B cell (primary cell): ENCODE data around the gene ZNF592. TPM values are rescaled to one million over a fixed set of nuclear protein-coding genes. Genes with fewer than 3 reads are reported as not detected.

ENCODE experiments used
- ATAC-seq: fragments of 200-7000 bp; cut with Tn5 transposase; one replicate; pipeline ENCODE4 v1.10.0; 2021; ENCODE audit warnings: low read depth, mild to moderate bottlenecking, moderate number of reproducible peaks, moderate library complexity
- CTCF ChIA-PET: fragments of 350-600 bp; sonication (Branson Sonifier 250); formaldehyde crosslinking; loops from one replicate; lab custom pipeline; 2021; ENCODE audit warnings: antibody characterized with exemption, inconsistent platforms; lab: Charles Lee
- POLR2A ChIA-PET: fragments of 350-600 bp; sonication (Branson Sonifier 250); formaldehyde crosslinking; loops from one replicate; lab custom pipeline; 2021; ENCODE audit warnings: antibody characterized with exemption; lab: Charles Lee
- DNase-seq: peaks from one replicate; pipeline ENCODE4 v3.0.0; 2013
- H2AFZ ChIP-seq: 2 replicates; pipeline ENCODE4 v1.6.1; 2012; ENCODE audit warnings: mild to moderate bottlenecking, low read depth, low read length; ENCODE audit not compliant: insufficient read depth, poor library complexity, severe bottlenecking
- H3K27ac ChIP-seq, 2 donors: 1 replicate in 1 of 2; 2 replicates in 1 of 2; pipeline ENCODE4 v1.5.1; 2012 to 2013; ENCODE audit warnings: low read length in 2 of 2, mild to moderate bottlenecking in 2 of 2, moderate library complexity in 1 of 2
- H3K27me3 ChIP-seq, 4 experiments: fragments of 200-600 bp in 1 of 4; sonication (generic) in 1 of 4; replicated peaks in 1 of 4; 1 replicate in 2 of 4; 2 replicates in 2 of 4; pipeline versions ENCODE4 v1.6.1 to v1.7.0; 2013 to 2016; ENCODE audit warnings: low read length in 3 of 4, mild to moderate bottlenecking in 2 of 4, mixed read lengths in 1 of 4, moderate library complexity in 1 of 4; ENCODE audit not compliant: insufficient read depth in 4 of 4, control insufficient read depth in 3 of 4; ENCODE audit errors: control extremely low read depth in 1 of 4
- H3K36me3 ChIP-seq, 2 experiments: replicated peaks in 1 of 2; 1 replicate in 1 of 2; 2 replicates in 1 of 2; pipeline versions ENCODE4 v1.6.1 to v1.7.1; 2013; ENCODE audit warnings: low read length in 1 of 2; ENCODE audit not compliant: insufficient read depth in 2 of 2, control insufficient read depth in 1 of 2; ENCODE audit errors: control extremely low read depth in 1 of 2, extremely low read depth in 1 of 2
- H3K4me1 ChIP-seq, 2 donors: fragments of 200-600 bp in 1 of 2; sonication (generic) in 1 of 2; 1 replicate in 1 of 2; 2 replicates in 1 of 2; pipeline versions ENCODE4 v1.5.1 to v1.6.1; 2013 to 2017; ENCODE audit warnings: low read length in 2 of 2; ENCODE audit not compliant: control insufficient read depth in 2 of 2, insufficient read depth in 2 of 2
- H3K4me2 ChIP-seq: replicated peaks from 2 replicates; pipeline ENCODE3; 2012; ENCODE audit warnings: mild to moderate bottlenecking, low read depth, low read length; ENCODE audit not compliant: poor library complexity, severe bottlenecking
- H3K4me3 ChIP-seq, 5 experiments: fragments of 200-600 bp in 1 of 5; sonication (generic) in 1 of 5; 1 replicate in 3 of 5; 2 replicates in 2 of 5; pipeline versions ENCODE4 v1.5.1 to v1.7.0; 2011 to 2016; ENCODE audit warnings: low read length in 4 of 5, mild to moderate bottlenecking in 4 of 5, low read depth in 2 of 5, control low read depth in 1 of 5, moderate library complexity in 1 of 5; ENCODE audit not compliant: insufficient read depth in 1 of 5; ENCODE audit errors: control extremely low read depth in 1 of 5, extremely low read depth in 1 of 5
- H3K79me2 ChIP-seq: fragments of 200-600 bp; sonication (generic); one replicate; pipeline ENCODE4 v1.6.0; 2016; ENCODE audit warnings: low read length; ENCODE audit not compliant: control insufficient read depth, insufficient read depth
- H3K9ac ChIP-seq: fragments of 200-600 bp; sonication (generic); 2 replicates; pipeline ENCODE4 v1.6.1; 2017; ENCODE audit warnings: mild to moderate bottlenecking, low read length, moderate library complexity
- H3K9me3 ChIP-seq, 3 donors: one replicate each; pipeline versions ENCODE4 v1.6.1 to v1.7.1; 2013; ENCODE audit warnings: low read length in 2 of 3; ENCODE audit not compliant: control insufficient read depth in 2 of 3, insufficient read depth in 1 of 3; ENCODE audit errors: control extremely low read depth in 1 of 3
- H4K20me1 ChIP-seq: 2 replicates; pipeline ENCODE4 v1.6.0; 2012; ENCODE audit warnings: mild to moderate bottlenecking, low read length; ENCODE audit not compliant: insufficient read depth, control insufficient read depth, poor library complexity, severe bottlenecking
- H3K27ac Mint-ChIP-seq: one replicate; pipeline ENCODE4 v1.8.0; 2021; ENCODE audit warnings: mixed read lengths
- H3K27me3 Mint-ChIP-seq: one replicate; pipeline ENCODE4 v1.8.0; 2021; ENCODE audit warnings: mixed read lengths
- H3K4me1 Mint-ChIP-seq: one replicate; pipeline ENCODE4 v1.8.0; 2021; ENCODE audit warnings: mixed read lengths
- H3K4me3 Mint-ChIP-seq: one replicate; pipeline ENCODE4 v1.8.0; 2021; ENCODE audit warnings: mixed read lengths
- H3K9me3 Mint-ChIP-seq: one replicate; pipeline ENCODE4 v1.8.0; 2022; ENCODE audit warnings: mixed read lengths; ENCODE audit not compliant: insufficient read depth
- CTCF ChIP-seq: fragments of 200-600 bp; IDR thresholded peaks from one replicate; pipeline ENCODE4 v1.8.0; 2022; ENCODE audit warnings: antibody characterized with exemption, mild to moderate bottlenecking
- EZH2 ChIP-seq: IDR thresholded peaks from 2 replicates; pipeline ENCODE4 v1.6.1; 2012; ENCODE audit warnings: borderline replicate concordance, low read depth, mild to moderate bottlenecking, moderate library complexity, low read length; ENCODE audit not compliant: insufficient read depth, poor library complexity, severe bottlenecking
- WGBS: methylation state at CpG from one replicate; pipeline ENCODE4 v1.1.5; 2013; ENCODE audit warnings: missing lambda C conversion rate; ENCODE audit not compliant: insufficient coverage; 5-methylcytosine and 5-hydroxymethylcytosine counted together
- intact Hi-C: fragments of 100-400 bp; cut with micrococcal nuclease; formaldehyde crosslinking; loops from one replicate; pipeline ENCODE4 v1.10.0; 2022
- polyA plus RNA-seq: library from polyadenylated mRNA; depleted of rRNA; stranded (reverse); fragments of >200 nt; gene quantifications from 2 replicates; pipeline ENCODE4 v1.2.3, GENCODE V29; 2012
- total RNA-seq, 2 donors: library from RNA; stranded (reverse); fragments of 120-200 nt in 1 of 2; gene quantifications; 1 replicate in 1 of 2; 2 replicates in 1 of 2; pipeline versions ENCODE4 v1.2.3 to v1.2.4, GENCODE V29; 2013 to 2022

Gene ZNF592
- total and polyA plus RNA-seq, 2 donors (not counting 1 experiment from before 2014, with no cell fraction given), result 35.8 to 64.4 TPM

DNA sequence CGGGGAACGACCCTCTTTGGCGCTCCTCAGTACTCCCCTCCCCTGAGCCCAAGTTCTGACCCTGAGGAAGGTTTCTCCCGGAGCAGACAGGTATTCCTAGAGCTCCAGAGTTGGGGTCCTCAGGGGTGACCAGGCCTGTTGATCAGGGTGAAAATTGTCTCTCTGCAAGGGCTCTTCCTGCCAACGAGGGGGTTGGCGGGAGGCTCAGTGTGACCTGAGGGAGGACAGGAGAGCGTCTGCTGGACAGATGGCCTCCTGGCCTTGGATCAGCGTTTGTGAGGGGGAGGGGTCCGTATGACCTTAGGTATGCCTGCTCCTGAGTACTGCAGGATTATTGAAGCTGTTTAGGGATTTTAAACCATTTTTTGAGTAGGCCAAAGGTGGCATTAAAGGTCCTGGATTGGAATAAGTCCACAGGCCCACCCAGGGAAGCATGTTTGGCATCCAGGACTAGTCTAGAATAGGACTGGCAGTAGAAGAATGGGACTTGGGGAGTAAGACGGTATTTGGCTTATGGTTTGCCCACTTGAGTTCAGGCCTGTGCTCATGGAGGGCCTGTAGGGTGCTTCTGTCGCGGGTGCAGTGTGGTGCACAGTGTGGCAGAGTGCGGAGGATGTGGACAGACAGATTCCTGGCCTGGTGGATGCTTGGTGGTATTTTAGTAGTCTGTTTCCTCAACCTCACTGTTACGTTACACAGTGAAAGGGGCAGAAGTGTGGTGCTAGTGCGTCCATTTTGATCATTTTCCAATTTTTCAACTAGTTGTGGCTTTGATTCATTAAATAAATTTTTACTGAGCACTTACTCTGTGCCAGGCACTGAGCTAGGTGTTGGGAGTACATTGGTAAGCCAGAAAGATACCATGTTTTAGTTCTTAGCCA lies 959 bp downstream of the ZNF592 start:
- ATAC-seq (no peak), DNase-seq (peak; percentile 48)
- Histone ChIP-seq H3K4me1 (peaks cover 59 to 70% of the 10 kb centered on the region in 2 donors), H3K36me3 (peaks cover 0 to 6% of the 10 kb centered on the region in 2 experiments), H4K20me1 (peaks cover 56% of the 10 kb centered on the region), H3K79me2 (peaks cover 88% of the 10 kb centered on the region), H3K4me2 (peak overlapping the region; percentile 80), H3K9ac (peak overlapping the region; percentile 70), H2AFZ (peak overlapping the region; percentile 78), H3K27me3 (no peaks in the 10 kb centered on the region), H3K9me3 (no peaks in the 10 kb centered on the region), H3K4me3 (peak overlapping the region; percentile 63 to 92 (median 74)), H3K27ac (peak overlapping the region; percentile 49 to 91)
- ChIA-PET POLR2A (interaction anchor here (0.7 to 4.8 kb wide), 6 partner anchors 14 to 118 kb away, joined by 3 to 49 read pairs (median 4); partner anchors contain the start of gene SEC11A), CTCF (interaction anchor here (0.5 to 2.7 kb wide), 13 partner anchors 9 to 162 kb away, joined by 3 to 33 read pairs (median 3); partner anchors contain the start of genes SEC11A and WDR73)
- TF ChIP-seq EZH2, result no peak
- TF ChIP-seq CTCF, result no peak
- peak overlapping the region; percentile 96 for H3K27ac Mint-ChIP-seq
- WGBS, result 2% methylated on average over 11 of the region's 15 CpGs
- intact Hi-C loops, result loop anchor here (5.0 kb wide), 1 partner anchor 233 kb away; the partner anchor contains the start of gene PDE8A
- H3K4me3 Mint-ChIP-seq, result peak overlapping the region; percentile 97
- H3K4me1 Mint-ChIP-seq, result peaks cover 70% of the 10 kb centered on the region
- H3K27me3 Mint-ChIP-seq, result no peaks in the 10 kb centered on the region
- H3K9me3 Mint-ChIP-seq, result no peaks in the 10 kb centered on the region
